B cell (primary cell): ENCODE measurements around the gene HACD2. TPM values are rescaled to one million over a fixed set of nuclear protein-coding genes. Genes with fewer than 3 reads are reported as not detected.

Experiments
- ATAC-seq: fragments of 200-7000 bp; cut with Tn5 transposase; one replicate; pipeline ENCODE4 v1.10.0; 2021; ENCODE audit warnings: low read depth, mild to moderate bottlenecking, moderate number of reproducible peaks, moderate library complexity
- CTCF ChIA-PET: fragments of 350-600 bp; sonication (Branson Sonifier 250); formaldehyde crosslinking; loops from one replicate; lab custom pipeline; 2021; ENCODE audit warnings: antibody characterized with exemption, inconsistent platforms; lab: Charles Lee
- POLR2A ChIA-PET: fragments of 350-600 bp; sonication (Branson Sonifier 250); formaldehyde crosslinking; loops from one replicate; lab custom pipeline; 2021; ENCODE audit warnings: antibody characterized with exemption; lab: Charles Lee
- DNase-seq: peaks from one replicate; pipeline ENCODE4 v3.0.0; 2013
- H2AFZ ChIP-seq: 2 replicates; pipeline ENCODE4 v1.6.1; 2012; ENCODE audit warnings: mild to moderate bottlenecking, low read depth, low read length; ENCODE audit not compliant: insufficient read depth, poor library complexity, severe bottlenecking
- H3K27ac ChIP-seq, 2 donors: 1 replicate in 1 of 2; 2 replicates in 1 of 2; pipeline ENCODE4 v1.5.1; 2012 to 2013; ENCODE audit warnings: low read length in 2 of 2, mild to moderate bottlenecking in 2 of 2, moderate library complexity in 1 of 2
- H3K27me3 ChIP-seq, 4 experiments: fragments of 200-600 bp in 1 of 4; sonication (generic) in 1 of 4; replicated peaks in 1 of 4; 1 replicate in 2 of 4; 2 replicates in 2 of 4; pipeline versions ENCODE4 v1.6.1 to v1.7.0; 2013 to 2016; ENCODE audit warnings: low read length in 3 of 4, mild to moderate bottlenecking in 2 of 4, mixed read lengths in 1 of 4, moderate library complexity in 1 of 4; ENCODE audit not compliant: insufficient read depth in 4 of 4, control insufficient read depth in 3 of 4; ENCODE audit errors: control extremely low read depth in 1 of 4
- H3K36me3 ChIP-seq, 2 experiments: replicated peaks in 1 of 2; 1 replicate in 1 of 2; 2 replicates in 1 of 2; pipeline versions ENCODE4 v1.6.1 to v1.7.1; 2013; ENCODE audit warnings: low read length in 1 of 2; ENCODE audit not compliant: insufficient read depth in 2 of 2, control insufficient read depth in 1 of 2; ENCODE audit errors: control extremely low read depth in 1 of 2, extremely low read depth in 1 of 2
- H3K4me1 ChIP-seq, 2 donors: fragments of 200-600 bp in 1 of 2; sonication (generic) in 1 of 2; 1 replicate in 1 of 2; 2 replicates in 1 of 2; pipeline versions ENCODE4 v1.5.1 to v1.6.1; 2013 to 2017; ENCODE audit warnings: low read length in 2 of 2; ENCODE audit not compliant: control insufficient read depth in 2 of 2, insufficient read depth in 2 of 2
- H3K4me2 ChIP-seq: replicated peaks from 2 replicates; pipeline ENCODE3; 2012; ENCODE audit warnings: mild to moderate bottlenecking, low read depth, low read length; ENCODE audit not compliant: poor library complexity, severe bottlenecking
- H3K4me3 ChIP-seq, 5 experiments: fragments of 200-600 bp in 1 of 5; sonication (generic) in 1 of 5; 1 replicate in 3 of 5; 2 replicates in 2 of 5; pipeline versions ENCODE4 v1.5.1 to v1.7.0; 2011 to 2016; ENCODE audit warnings: low read length in 4 of 5, mild to moderate bottlenecking in 4 of 5, low read depth in 2 of 5, control low read depth in 1 of 5, moderate library complexity in 1 of 5; ENCODE audit not compliant: insufficient read depth in 1 of 5; ENCODE audit errors: control extremely low read depth in 1 of 5, extremely low read depth in 1 of 5
- H3K79me2 ChIP-seq: fragments of 200-600 bp; sonication (generic); one replicate; pipeline ENCODE4 v1.6.0; 2016; ENCODE audit warnings: low read length; ENCODE audit not compliant: control insufficient read depth, insufficient read depth
- H3K9ac ChIP-seq: fragments of 200-600 bp; sonication (generic); 2 replicates; pipeline ENCODE4 v1.6.1; 2017; ENCODE audit warnings: mild to moderate bottlenecking, low read length, moderate library complexity
- H3K9me3 ChIP-seq, 3 donors: one replicate each; pipeline versions ENCODE4 v1.6.1 to v1.7.1; 2013; ENCODE audit warnings: low read length in 2 of 3; ENCODE audit not compliant: control insufficient read depth in 2 of 3, insufficient read depth in 1 of 3; ENCODE audit errors: control extremely low read depth in 1 of 3
- H4K20me1 ChIP-seq: 2 replicates; pipeline ENCODE4 v1.6.0; 2012; ENCODE audit warnings: mild to moderate bottlenecking, low read length; ENCODE audit not compliant: insufficient read depth, control insufficient read depth, poor library complexity, severe bottlenecking
- H3K27ac Mint-ChIP-seq: one replicate; pipeline ENCODE4 v1.8.0; 2021; ENCODE audit warnings: mixed read lengths
- H3K27me3 Mint-ChIP-seq: one replicate; pipeline ENCODE4 v1.8.0; 2021; ENCODE audit warnings: mixed read lengths
- H3K4me1 Mint-ChIP-seq: one replicate; pipeline ENCODE4 v1.8.0; 2021; ENCODE audit warnings: mixed read lengths
- H3K4me3 Mint-ChIP-seq: one replicate; pipeline ENCODE4 v1.8.0; 2021; ENCODE audit warnings: mixed read lengths
- H3K9me3 Mint-ChIP-seq: one replicate; pipeline ENCODE4 v1.8.0; 2022; ENCODE audit warnings: mixed read lengths; ENCODE audit not compliant: insufficient read depth
- CTCF ChIP-seq: fragments of 200-600 bp; IDR thresholded peaks from one replicate; pipeline ENCODE4 v1.8.0; 2022; ENCODE audit warnings: antibody characterized with exemption, mild to moderate bottlenecking
- EZH2 ChIP-seq: IDR thresholded peaks from 2 replicates; pipeline ENCODE4 v1.6.1; 2012; ENCODE audit warnings: borderline replicate concordance, low read depth, mild to moderate bottlenecking, moderate library complexity, low read length; ENCODE audit not compliant: insufficient read depth, poor library complexity, severe bottlenecking
- WGBS: methylation state at CpG from one replicate; pipeline ENCODE4 v1.1.5; 2013; ENCODE audit warnings: missing lambda C conversion rate; ENCODE audit not compliant: insufficient coverage; 5-methylcytosine and 5-hydroxymethylcytosine counted together
- intact Hi-C: fragments of 100-400 bp; cut with micrococcal nuclease; formaldehyde crosslinking; loops from one replicate; pipeline ENCODE4 v1.10.0; 2022
- polyA plus RNA-seq: library from polyadenylated mRNA; depleted of rRNA; stranded (reverse); fragments of >200 nt; gene quantifications from 2 replicates; pipeline ENCODE4 v1.2.3, GENCODE V29; 2012
- total RNA-seq, 2 donors: library from RNA; stranded (reverse); fragments of 120-200 nt in 1 of 2; gene quantifications; 1 replicate in 1 of 2; 2 replicates in 1 of 2; pipeline versions ENCODE4 v1.2.3 to v1.2.4, GENCODE V29; 2013 to 2022

Gene HACD2
- total and polyA plus RNA-seq, 2 donors (not counting 1 experiment from before 2014, with no cell fraction given): 14.5 to 30.7 TPM

GRCh38 chr3:123586131-123586530, 1.3 kb upstream of the HACD2 start:
- Mint-ChIP-seq H3K9me3 (peaks cover 2% of the 10 kb centered on the region), H3K4me1 (peaks cover 25% of the 10 kb centered on the region), H3K27ac (no peak overlapping the region), H3K27me3 (no peaks in the 10 kb centered on the region), H3K4me3 (no peak overlapping the region)
- intact Hi-C loops: loop anchor here (5.0 to 10.0 kb wide), 3 partner anchors 376 to 1146 kb away; partner anchors contain the start of genes CCDC14, HSPBAP1, SLC49A4 and UMPS
- Histone ChIP-seq H3K4me2 (peak overlapping the region; percentile 93), H3K9me3 (peaks cover under 1 to 20% (median 18%) of the 10 kb centered on the region in 3 donors), H4K20me1 (no peaks in the 10 kb centered on the region), H3K79me2 (peaks cover 36% of the 10 kb centered on the region), H3K4me1 (peaks cover 23 to 25% of the 10 kb centered on the region in 2 donors), H3K4me3 (peak overlapping the region; percentile 78 to 99 (median 86)), H2AFZ (peak overlapping the region; percentile 98), H3K36me3 (peaks cover 5 to 8% of the 10 kb centered on the region in 2 experiments), H3K27me3 (no peaks in the 10 kb centered on the region), H3K27ac (peak overlapping the region in 1 of 2 donors; percentile 87), H3K9ac (peak overlapping the region; percentile 79)
- ChIA-PET POLR2A (interaction anchor here (1.3 to 1.5 kb wide), 2 partner anchors 20 to 24 kb away, joined by 3 to 4 read pairs; no protein-coding TSS in a partner anchor), CTCF (interaction anchor here (0.9 kb wide), 1 partner anchor 56 kb away, joined by 3 read pairs; no protein-coding TSS in a partner anchor)
- peak; percentile 32 for DNase-seq
- TF ChIP-seq CTCF (no peak), EZH2 (no peak)
- 5% methylated on average over 7 of the region's 10 CpGs for WGBS
- ATAC-seq: no peak

- ChIA-PET POLR2A (no interaction called here), CTCF (interaction anchor here (0.8 to 1.2 kb wide), 4 partner anchors 18 to 68 kb away, joined by 3 to 4 read pairs (median 3); no protein-coding TSS in a partner anchor)
- Histone ChIP-seq H3K4me2 (peak overlapping the region; percentile 93), H3K9me3 (peaks cover 0 to 3% (median under 1%) of the 10 kb centered on the region in 3 donors), H2AFZ (peak overlapping the region; percentile 98), H3K27ac (peak overlapping the region; percentile 79 to 87), H4K20me1 (no peaks in the 10 kb centered on the region), H3K27me3 (no peaks in the 10 kb centered on the region), H3K36me3 (peaks cover 4 to 14% of the 10 kb centered on the region in 2 experiments), H3K79me2 (peaks cover 33% of the 10 kb centered on the region), H3K9ac (peak overlapping the region; percentile 79), H3K4me1 (peaks cover 23 to 25% of the 10 kb centered on the region in 2 donors), H3K4me3 (peak overlapping the region; percentile 66 to 96 (median 83))
- DNase-seq (no peak), ATAC-seq (peak; percentile 25)
- no peaks in the 10 kb centered on the region for H3K9me3 Mint-ChIP-seq
- H3K4me1 Mint-ChIP-seq: peaks cover 25% of the 10 kb centered on the region
- intact Hi-C loops: loop anchor here (2.0 to 10.0 kb wide), 3 partner anchors 790 to 1790 kb away; partner anchors contain the start of genes HSPBAP1, KPNA1, SLC49A4 and ZNF148
- TF ChIP-seq EZH2 (no peak), CTCF (no peak)
- peak overlapping the region; percentile 85 for H3K27ac Mint-ChIP-seq
- H3K27me3 Mint-ChIP-seq: no peaks in the 10 kb centered on the region
- under 1% methylated on average over 65 of the region's 65 CpGs for WGBS
- H3K4me3 Mint-ChIP-seq: no peak overlapping the region
Observed at GRCh38 chr3:123584284-123584987, 417 bp downstream of the HACD2 start.
